GM23338 (cell line): ENCODE results near the gene RNF220.

Experiments used
- CREB1 ChIP-seq: fragments of 250-450 bp; sonication (Bioruptor Pico); IDR thresholded peaks from 2 replicates; pipeline ENCODE4 v1.5.0; 2020; ENCODE audit warnings: low read depth, mild to moderate bottlenecking, moderate library complexity
- CTCF ChIP-seq, 2 experiments: fragments of 200-600 bp in 1 of 2; sonication (generic) in 1 of 2; conservative IDR thresholded peaks; 2 replicates each; pipeline versions ENCODE4 v1.5.1 to v1.6.1; 2016 to 2017; ENCODE audit warnings: antibody characterized with exemption in 2 of 2, low read depth in 2 of 2, mild to moderate bottlenecking in 2 of 2, moderate library complexity in 1 of 2
- ETS1 ChIP-seq: IDR thresholded peaks from 2 replicates; pipeline ENCODE4 v1.6.1; 2016; ENCODE audit warnings: antibody characterized with exemption
- EZH2 ChIP-seq: fragments of 200-600 bp; sonication (generic); IDR thresholded peaks from one replicate; pipeline ENCODE4 v1.8.0; 2017; ENCODE audit warnings: antibody characterized with exemption, mild to moderate bottlenecking, low read depth; ENCODE audit not compliant: unreplicated experiment
- EZH2phosphoT487 ChIP-seq: fragments of 200-600 bp; sonication (generic); IDR thresholded peaks from one replicate; pipeline ENCODE4 v1.8.1; 2018; ENCODE audit warnings: antibody characterized with exemption; ENCODE audit not compliant: unreplicated experiment
- JUNB ChIP-seq: IDR thresholded peaks from one replicate; pipeline ENCODE4 v1.6.1; 2016; ENCODE audit warnings: antibody characterized with exemption; ENCODE audit not compliant: unreplicated experiment
- POLR2AphosphoS5 ChIP-seq: IDR thresholded peaks from 2 replicates; pipeline ENCODE4 v1.6.1; 2016; ENCODE audit warnings: antibody characterized with exemption, low read depth
- REST ChIP-seq: IDR thresholded peaks from one replicate; pipeline ENCODE4 v1.6.1; 2018; ENCODE audit warnings: antibody characterized with exemption; ENCODE audit not compliant: unreplicated experiment
- STAT1 ChIP-seq: IDR thresholded peaks from one replicate; pipeline ENCODE4 v1.6.1; 2016; ENCODE audit warnings: antibody characterized with exemption; ENCODE audit not compliant: unreplicated experiment
- ZNF331 ChIP-seq: fragments of 250-450 bp; sonication (Bioruptor Pico); IDR thresholded peaks from 2 replicates; pipeline ENCODE4 v1.5.0; 2020; ENCODE audit warnings: low read depth, mild to moderate bottlenecking, moderate library complexity

GRCh38 chr1:44413740-44414139 is 8.7 kb downstream of the RNF220 start:
- TF ChIP-seq CTCF (conservative IDR thresholded peaks at IDR 0.05; ENCODE audit: low read depth in 2 of 2) (no peak), REST (no peak), EZH2 (no peak), POLR2AphosphoS5 (no peak), EZH2phosphoT487 (no peak), JUNB (no peak), CREB1 (CRISPR knock-in tag) (no peak), ETS1 (no peak), STAT1 (no peak), ZNF331 (no peak)
